Epithelial cell of esophagus (primary cell): Measurements from ENCODE around the gene ZNF792.

Source experiments
- DNase-seq: peaks from one replicate; pipeline ENCODE4 v3.0.0; 2010; ENCODE audit warnings: low read depth
- H3K4me3 ChIP-seq: 2 replicates; pipeline ENCODE4 v1.5.1; 2011; ENCODE audit warnings: mild to moderate bottlenecking, low read length, control low read depth
- TF ChIP-seq, protein P1 (sequence below): IDR thresholded peaks from 2 replicates; pipeline ENCODE4 v1.5.1; 2011; ENCODE audit warnings: low read depth, mild to moderate bottlenecking, low read length, control low read depth, inconsistent platforms; ENCODE audit not compliant: insufficient read depth; ENCODE audit errors: missing control alignments

Gene ZNF792

GRCh38 chr19:34953092-34953491 lies 10.9 kb downstream of the ZNF792 start:
- H3K4me3 ChIP-seq = no peak overlapping the region
- DNase-seq = no peak
- TF ChIP-seq, protein P1, sequence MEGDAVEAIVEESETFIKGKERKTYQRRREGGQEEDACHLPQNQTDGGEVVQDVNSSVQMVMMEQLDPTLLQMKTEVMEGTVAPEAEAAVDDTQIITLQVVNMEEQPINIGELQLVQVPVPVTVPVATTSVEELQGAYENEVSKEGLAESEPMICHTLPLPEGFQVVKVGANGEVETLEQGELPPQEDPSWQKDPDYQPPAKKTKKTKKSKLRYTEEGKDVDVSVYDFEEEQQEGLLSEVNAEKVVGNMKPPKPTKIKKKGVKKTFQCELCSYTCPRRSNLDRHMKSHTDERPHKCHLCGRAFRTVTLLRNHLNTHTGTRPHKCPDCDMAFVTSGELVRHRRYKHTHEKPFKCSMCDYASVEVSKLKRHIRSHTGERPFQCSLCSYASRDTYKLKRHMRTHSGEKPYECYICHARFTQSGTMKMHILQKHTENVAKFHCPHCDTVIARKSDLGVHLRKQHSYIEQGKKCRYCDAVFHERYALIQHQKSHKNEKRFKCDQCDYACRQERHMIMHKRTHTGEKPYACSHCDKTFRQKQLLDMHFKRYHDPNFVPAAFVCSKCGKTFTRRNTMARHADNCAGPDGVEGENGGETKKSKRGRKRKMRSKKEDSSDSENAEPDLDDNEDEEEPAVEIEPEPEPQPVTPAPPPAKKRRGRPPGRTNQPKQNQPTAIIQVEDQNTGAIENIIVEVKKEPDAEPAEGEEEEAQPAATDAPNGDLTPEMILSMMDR = no peak

DNA sequence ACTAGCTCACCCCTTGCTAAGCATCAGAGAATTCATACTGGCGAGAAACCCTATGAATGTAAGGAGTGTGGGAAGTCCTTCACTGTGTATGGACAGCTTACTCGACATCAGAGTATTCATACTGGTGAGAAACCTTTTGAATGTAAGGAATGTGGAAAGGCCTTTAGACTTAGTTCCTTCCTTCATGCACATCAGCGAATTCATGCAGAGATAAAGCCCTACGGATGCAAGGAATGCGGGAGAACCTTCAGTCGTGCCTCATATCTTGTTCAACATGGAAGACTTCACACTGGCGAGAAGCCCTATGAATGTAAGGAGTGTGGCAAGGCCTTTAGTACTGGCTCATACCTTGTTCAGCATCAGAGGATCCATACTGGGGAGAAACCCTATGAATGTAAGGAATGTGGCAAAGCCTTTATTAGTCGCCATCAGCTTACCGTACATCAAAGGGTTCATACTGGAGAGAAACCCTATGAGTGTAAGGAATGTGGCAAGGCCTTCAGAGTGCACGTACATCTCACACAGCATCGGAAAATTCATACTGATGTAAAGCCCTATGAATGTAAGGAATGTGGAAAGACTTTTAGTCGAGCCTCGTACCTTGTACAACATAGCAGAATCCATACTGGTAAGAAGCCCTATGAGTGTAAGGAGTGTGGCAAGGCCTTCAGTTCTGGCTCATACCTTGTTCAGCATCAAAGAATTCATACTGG lies 20.0 kb downstream of the ZNF792 start:
- no peak for DNase-seq
- TF ChIP-seq, protein P1 = no peak
- H3K4me3 ChIP-seq = no peak overlapping the region

- no peak overlapping the region for H3K4me3 ChIP-seq
- DNase-seq = no peak
- TF ChIP-seq, protein P1 = no peak
These were observed 25.1 kb downstream of the ZNF792 start for GRCh38 chr19:34938886-34939285.

- no peak for DNase-seq
- TF ChIP-seq, protein P1 = no peak
- no peak overlapping the region for H3K4me3 ChIP-seq
These were observed 27.8 kb downstream of the ZNF792 start for GRCh38 chr19:34936184-34936583.

GRCh38 chr19:34932494-34932893 lies 31.5 kb downstream of the ZNF792 start:
- TF ChIP-seq, protein P1 = no peak
- no peak overlapping the region for H3K4me3 ChIP-seq
- DNase-seq = no peak

DNA sequence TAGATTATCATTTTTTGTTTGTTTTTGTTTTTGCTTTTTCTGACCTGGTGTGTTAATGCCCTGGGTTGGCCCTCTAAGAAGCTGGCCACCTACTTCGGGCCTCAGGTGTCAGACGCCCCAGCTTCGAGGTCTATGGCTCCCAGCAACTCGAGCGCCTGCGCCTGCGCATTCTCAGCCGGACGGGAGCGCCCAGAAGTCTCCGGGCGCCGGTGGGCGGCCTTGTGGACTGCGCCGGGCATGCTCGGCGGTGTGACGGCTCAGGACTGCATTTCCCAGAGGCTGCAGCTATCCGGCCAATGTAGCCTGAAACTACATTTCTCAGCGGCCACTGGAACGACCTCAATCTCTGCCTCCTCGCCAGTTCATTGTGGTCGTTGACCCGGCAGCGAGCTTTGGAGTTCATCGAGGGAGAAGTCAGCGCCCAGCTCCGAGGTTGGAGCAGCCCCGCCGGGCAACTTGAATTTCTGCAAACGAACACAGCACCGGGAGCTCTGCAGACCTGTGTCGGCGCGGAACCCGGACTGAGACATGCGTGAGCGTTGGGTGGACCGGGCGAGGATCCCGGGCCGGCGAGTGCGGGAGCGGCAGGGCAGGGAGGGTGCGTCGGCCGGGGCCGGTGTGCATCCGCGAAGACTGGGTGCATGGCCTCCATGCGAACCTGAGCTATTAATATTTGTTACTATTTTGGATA lies 37.2 kb downstream of the ZNF792 start, which contains the start of gene ZNF30:
ZNF30 (plus strand) TSS at position 219 of the 691 bp plus-strand sequence. CDS start 3,045 bp downstream, outside the sequence.
- DNase-seq = peak; percentile 86
- H3K4me3 ChIP-seq = peak within 1 kb of the TSS; percentile 82
- TF ChIP-seq, protein P1 = no peak

- H3K4me3 ChIP-seq = peak overlapping the region; percentile 82
- no peak for DNase-seq
- TF ChIP-seq, protein P1 = no peak
These were observed 37.7 kb downstream of the ZNF792 start for GRCh38 chr19:34926361-34926684.
